Naive thymus-derived CD4-positive, alpha-beta T cell (primary cell): ENCODE measurements around the gene SLITRK6. TPM values are rescaled to one million over a fixed set of nuclear protein-coding genes. Genes with fewer than 3 reads are reported as not detected.

Experiments
- ATAC-seq: fragments of 150-1000 bp; cut with Tn5 transposase; 2 replicates; pipeline ENCODE4 v1.10.0; 2021; ENCODE audit warnings: mild to moderate bottlenecking, moderate library complexity
- CTCF ChIA-PET: fragments of 350-600 bp; sonication (Branson Sonifier 250); formaldehyde crosslinking; loops from one replicate; lab custom pipeline; 2021; ENCODE audit warnings: antibody characterized with exemption; lab: Charles Lee
- POLR2A ChIA-PET: fragments of 350-600 bp; sonication (Branson Sonifier 250); formaldehyde crosslinking; loops from one replicate; lab custom pipeline; 2021; ENCODE audit warnings: antibody characterized with exemption, inconsistent platforms; lab: Charles Lee
- DNase-seq, 9 donors: peaks; one replicate each; pipeline versions ENCODE4 v3.0.0 to v3.0.0-alpha.2; 2020 to 2022; ENCODE audit warnings: mixed read lengths in 1 of 9
- H3K27ac ChIP-seq: one replicate; pipeline ENCODE4 v1.7.0; 2013; ENCODE audit warnings: mild to moderate bottlenecking, low read depth, low read length, moderate library complexity
- H3K27me3 ChIP-seq, 2 donors: one replicate each; pipeline ENCODE4 v1.7.0; 2013; ENCODE audit warnings: low read length in 2 of 2, mild to moderate bottlenecking in 2 of 2, moderate library complexity in 2 of 2; ENCODE audit not compliant: control insufficient read depth in 2 of 2, insufficient read depth in 2 of 2
- H3K36me3 ChIP-seq, 3 experiments: 1 replicate in 2 of 3; 2 replicates in 1 of 3; pipeline ENCODE4 v1.7.0; 2013; ENCODE audit warnings: low read length in 3 of 3, mild to moderate bottlenecking in 3 of 3, moderate library complexity in 1 of 3; ENCODE audit not compliant: insufficient read depth in 3 of 3, control insufficient read depth in 2 of 3
- H3K4me1 ChIP-seq, 2 donors: one replicate each; pipeline ENCODE4 v1.7.0; 2013; ENCODE audit warnings: low read length in 2 of 2, mild to moderate bottlenecking in 2 of 2, moderate library complexity in 1 of 2; ENCODE audit not compliant: control insufficient read depth in 2 of 2, insufficient read depth in 2 of 2
- H3K4me3 ChIP-seq: 2 replicates; pipeline ENCODE4 v1.7.0; 2013; ENCODE audit warnings: mild to moderate bottlenecking, low read length
- H3K9me3 ChIP-seq, 3 experiments: 1 replicate in 2 of 3; 2 replicates in 1 of 3; pipeline ENCODE4 v1.7.0; 2013; ENCODE audit warnings: low read length in 3 of 3; ENCODE audit not compliant: control insufficient read depth in 2 of 3
- H3K27ac Mint-ChIP-seq, 9 donors: one replicate each; pipeline ENCODE4 v1.8.0; 2020 to 2022; ENCODE audit warnings: mixed read lengths in 9 of 9, mild to moderate bottlenecking in 8 of 9, moderate library complexity in 5 of 9, inconsistent platforms in 2 of 9
- H3K27me3 Mint-ChIP-seq, 5 donors: one replicate each; pipeline ENCODE4 v1.8.0; 2021 to 2022; ENCODE audit warnings: mixed read lengths in 5 of 5, mild to moderate bottlenecking in 1 of 5
- H3K36me3 Mint-ChIP-seq, 5 donors: one replicate each; pipeline ENCODE4 v1.8.0; 2020 to 2022; ENCODE audit warnings: mixed read lengths in 5 of 5, mild to moderate bottlenecking in 3 of 5, inconsistent platforms in 1 of 5
- H3K4me1 Mint-ChIP-seq, 7 donors: one replicate each; pipeline ENCODE4 v1.8.0; 2020 to 2022; ENCODE audit warnings: mixed read lengths in 7 of 7, mild to moderate bottlenecking in 3 of 7, inconsistent platforms in 1 of 7
- H3K4me3 Mint-ChIP-seq, 10 donors: one replicate each; pipeline ENCODE4 v1.8.0; 2020 to 2022; ENCODE audit warnings: mild to moderate bottlenecking in 10 of 10, mixed read lengths in 10 of 10, moderate library complexity in 6 of 10, inconsistent platforms in 2 of 10
- H3K9me3 Mint-ChIP-seq, 11 donors: one replicate each; pipeline ENCODE4 v1.8.0; 2020 to 2022; ENCODE audit warnings: mixed read lengths in 11 of 11, mild to moderate bottlenecking in 4 of 11, inconsistent platforms in 1 of 11, moderate library complexity in 1 of 11
- intact Hi-C, 2 donors: fragments of 100-400 bp; cut with micrococcal nuclease; formaldehyde crosslinking; loops; one replicate each; pipeline ENCODE4 v1.15.1; 2023
- polyA plus RNA-seq, 2 donors: library from polyadenylated mRNA; unstranded; fragments of 300-500 nt; fragmentation: Illumina TruSeq; gene quantifications; one replicate each; pipeline ENCODE4 v1.2.3, GENCODE V29; 2021
- total RNA-seq, 6 experiments: library from RNA in 5 of 6; stranded (reverse) in 5 of 6; gene quantifications; 1 replicate in 5 of 6; 2 replicates in 1 of 6; pipeline ENCODE4 v1.2.3 and lab custom pipeline; 2021 to 2026

SLITRK6 gene
- not detected for total RNA-seq
- polyA plus RNA-seq: not detected
- total RNA-seq (lab: John Stamatoyannopoulos, UW): not detected

DNA sequence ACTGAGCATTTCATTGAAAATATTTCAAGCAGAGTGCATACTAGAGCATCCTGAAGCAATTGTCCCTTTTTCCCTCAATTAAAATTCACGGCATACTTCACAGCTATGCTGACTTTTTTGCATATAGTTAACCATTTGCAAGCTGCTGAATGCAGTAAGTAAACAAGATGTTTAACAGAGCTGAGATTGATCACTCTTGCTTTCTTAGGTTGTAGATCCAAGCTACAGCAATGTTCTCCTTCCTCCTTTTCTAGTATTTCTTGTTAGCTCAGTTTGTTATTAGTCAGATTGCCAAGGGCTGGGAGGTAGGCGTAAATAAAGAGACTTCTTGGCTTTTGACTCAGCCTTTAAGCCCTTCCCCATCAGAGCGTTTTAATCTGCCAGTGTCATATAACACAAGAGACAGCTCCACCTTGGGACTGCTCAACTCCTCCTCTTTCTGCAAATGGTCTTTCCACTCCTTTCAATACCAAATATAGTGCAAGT is at the start of gene SLITRK6:
Gene SLITRK6 (minus strand): TSS at position 323 of the 486 bp plus-strand sequence. CDS start 2,911 bp downstream, outside the sequence.
- H3K4me3 Mint-ChIP-seq: no peak within 1 kb of the TSS
- Histone ChIP-seq H3K4me1 (no peaks in the 10 kb centered on the region), H3K27ac (no peak within 1 kb of the TSS), H3K9me3 (no peaks in the 10 kb centered on the region), H3K36me3 (no peaks in the 10 kb centered on the region), H3K27me3 (no peaks in the 10 kb centered on the region), H3K4me3 (no peak within 1 kb of the TSS)
- intact Hi-C loops: no loop called here
- POLR2A ChIA-PET: no interaction called here
- CTCF ChIA-PET: no interaction called here
- H3K27ac Mint-ChIP-seq: no peak within 1 kb of the TSS
- H3K36me3 Mint-ChIP-seq: no peaks in the 10 kb centered on the region
- H3K4me1 Mint-ChIP-seq: no peaks in the 10 kb centered on the region
- peaks cover 0 to 4% (median 0%) of the 10 kb centered on the region in 11 donors for H3K9me3 Mint-ChIP-seq
- DNase-seq (no peak), ATAC-seq (no peak)
- no peaks in the 10 kb centered on the region for H3K27me3 Mint-ChIP-seq

DNA sequence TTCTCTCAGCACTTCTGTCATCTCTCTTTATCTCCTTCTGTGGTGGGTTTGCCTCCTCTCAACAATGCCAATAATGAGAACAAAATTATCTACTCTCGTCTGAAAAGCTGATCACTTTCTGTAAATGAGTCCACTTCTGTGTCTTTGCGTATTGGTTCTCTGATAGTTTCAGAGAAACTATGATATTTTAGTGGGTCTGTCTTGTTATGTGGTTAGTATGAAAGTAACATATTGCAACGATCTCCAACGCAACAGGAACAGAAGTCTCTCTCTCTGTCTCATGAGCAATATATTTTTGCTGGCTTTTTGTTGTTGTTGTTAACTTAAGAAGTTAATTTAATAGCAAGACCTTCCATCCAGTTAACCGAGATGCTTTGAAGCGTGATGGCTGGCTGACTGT is 47.8 kb upstream of the SLITRK6 start:
- H3K27me3 Mint-ChIP-seq: no peaks in the 10 kb centered on the region
- H3K4me1 Mint-ChIP-seq: no peaks in the 10 kb centered on the region
- H3K36me3 Mint-ChIP-seq: no peaks in the 10 kb centered on the region
- H3K4me1 ChIP-seq: no peaks in the 10 kb centered on the region
- peaks cover 4 to 24% (median 11%) of the 10 kb centered on the region in 11 donors for H3K9me3 Mint-ChIP-seq
- H3K4me3 ChIP-seq: no peak overlapping the region
- DNase-seq: no peak
- no peaks in the 10 kb centered on the region for H3K27me3 ChIP-seq
- intact Hi-C loops: no loop called here
- no peak overlapping the region for H3K27ac ChIP-seq
- ChIA-PET POLR2A (no interaction called here), CTCF (no interaction called here)
- no peak overlapping the region for H3K27ac Mint-ChIP-seq
- peaks cover 0 to 4% (median 0%) of the 10 kb centered on the region in 3 experiments for H3K9me3 ChIP-seq
- no peak overlapping the region for H3K4me3 Mint-ChIP-seq
- ATAC-seq: no peak
- H3K36me3 ChIP-seq: no peaks in the 10 kb centered on the region

DNA sequence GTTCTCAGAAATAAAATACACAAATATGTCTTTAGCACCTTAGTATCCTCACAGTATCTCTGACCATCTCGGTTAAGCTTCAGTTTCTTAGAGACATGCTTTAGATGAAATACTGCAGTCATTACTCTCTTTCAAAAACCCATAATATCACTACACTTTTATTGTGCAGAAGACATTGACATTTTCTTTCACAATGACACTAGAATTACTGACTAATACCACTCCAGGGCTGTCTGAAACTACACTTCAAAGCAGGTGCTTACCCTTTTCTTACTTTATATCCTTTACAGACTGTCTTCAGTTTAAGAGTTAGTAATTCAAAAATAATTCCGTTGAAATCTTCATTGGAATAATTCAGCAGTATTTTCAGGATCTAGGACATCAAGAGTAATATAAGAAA is 42.2 kb upstream of the SLITRK6 start:
- H3K4me1 ChIP-seq: no peaks in the 10 kb centered on the region
- no peak overlapping the region for H3K4me3 ChIP-seq
- peaks cover 0 to 3% (median 0%) of the 10 kb centered on the region in 11 donors for H3K9me3 Mint-ChIP-seq
- H3K27me3 ChIP-seq: no peaks in the 10 kb centered on the region
- no peaks in the 10 kb centered on the region for H3K36me3 Mint-ChIP-seq
- no peaks in the 10 kb centered on the region for H3K9me3 ChIP-seq
- POLR2A ChIA-PET: no interaction called here
- intact Hi-C loops: no loop called here
- H3K4me1 Mint-ChIP-seq: no peaks in the 10 kb centered on the region
- CTCF ChIA-PET: no interaction called here
- no peak overlapping the region for H3K27ac Mint-ChIP-seq
- ATAC-seq: no peak
- H3K36me3 ChIP-seq: no peaks in the 10 kb centered on the region
- H3K27ac ChIP-seq: no peak overlapping the region
- no peak overlapping the region for H3K4me3 Mint-ChIP-seq
- no peaks in the 10 kb centered on the region for H3K27me3 Mint-ChIP-seq
- DNase-seq: no peak

DNA sequence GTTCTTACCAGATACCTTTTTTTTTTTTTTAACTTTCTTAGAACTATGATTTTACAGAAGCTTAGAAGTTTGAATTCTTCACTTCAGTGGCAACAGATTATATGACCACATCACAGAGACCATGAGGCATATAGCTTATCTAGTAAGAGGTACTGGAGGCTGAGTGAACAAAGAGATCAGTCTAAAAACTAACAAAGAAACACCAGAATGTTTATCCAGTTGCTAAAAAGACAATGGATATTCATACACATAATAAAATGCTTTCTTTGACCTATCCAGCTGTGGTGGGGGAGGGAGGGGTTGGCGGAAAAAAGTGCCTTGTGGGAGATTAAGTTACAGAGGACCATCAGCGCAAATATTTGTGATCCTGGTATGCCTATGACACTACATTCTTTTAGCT is 34.7 kb upstream of the SLITRK6 start:
- ChIA-PET CTCF (no interaction called here), POLR2A (no interaction called here)
- Mint-ChIP-seq H3K4me3 (no peak overlapping the region), H3K36me3 (no peaks in the 10 kb centered on the region), H3K4me1 (no peaks in the 10 kb centered on the region), H3K27me3 (no peaks in the 10 kb centered on the region), H3K9me3 (no peaks in the 10 kb centered on the region), H3K27ac (no peak overlapping the region)
- no peaks in the 10 kb centered on the region for H3K9me3 ChIP-seq
- H3K27me3 ChIP-seq: no peaks in the 10 kb centered on the region
- DNase-seq (no peak), ATAC-seq (no peak)
- H3K36me3 ChIP-seq: no peaks in the 10 kb centered on the region
- intact Hi-C loops: no loop called here
- H3K27ac ChIP-seq: no peak overlapping the region
- H3K4me1 ChIP-seq: no peaks in the 10 kb centered on the region
- H3K4me3 ChIP-seq: no peak overlapping the region

- no peaks in the 10 kb centered on the region for H3K9me3 ChIP-seq
- no peak for ATAC-seq
- Mint-ChIP-seq H3K27ac (no peak overlapping the region), H3K27me3 (no peaks in the 10 kb centered on the region), H3K4me1 (no peaks in the 10 kb centered on the region), H3K4me3 (no peak overlapping the region), H3K9me3 (no peaks in the 10 kb centered on the region), H3K36me3 (no peaks in the 10 kb centered on the region)
- no peaks in the 10 kb centered on the region for H3K4me1 ChIP-seq
- no peak overlapping the region for H3K27ac ChIP-seq
- ChIA-PET CTCF (interaction anchor here (0.7 kb wide), 1 partner anchor 10 kb away, joined by 3 read pairs; no protein-coding TSS in a partner anchor), POLR2A (no interaction called here)
- DNase-seq: no peak
- no peak overlapping the region for H3K4me3 ChIP-seq
- H3K36me3 ChIP-seq: no peaks in the 10 kb centered on the region
- intact Hi-C loops: loop anchor here in 1 of 2 donors (1.0 to 5.0 kb wide), 2 partner anchors 911 to 932 kb away; no protein-coding TSS in a partner anchor
- H3K27me3 ChIP-seq: no peaks in the 10 kb centered on the region
These were observed 29.0 kb upstream of the SLITRK6 start for GRCh38 chr13:85828094-85828684.

GRCh38 chr13:85825454-85825853 is 26.2 kb upstream of the SLITRK6 start:
- Mint-ChIP-seq H3K4me3 (no peak overlapping the region), H3K36me3 (no peaks in the 10 kb centered on the region), H3K27ac (no peak overlapping the region), H3K9me3 (peaks cover 0 to 10% (median 0%) of the 10 kb centered on the region in 11 donors), H3K4me1 (no peaks in the 10 kb centered on the region), H3K27me3 (no peaks in the 10 kb centered on the region)
- intact Hi-C loops: loop anchor here in 1 of 2 donors (5.0 kb wide), 1 partner anchor 908 kb away; no protein-coding TSS in a partner anchor
- H3K27ac ChIP-seq: no peak overlapping the region
- H3K27me3 ChIP-seq: no peaks in the 10 kb centered on the region
- CTCF ChIA-PET: no interaction called here
- POLR2A ChIA-PET: no interaction called here
- DNase-seq (no peak), ATAC-seq (no peak)
- H3K4me3 ChIP-seq: no peak overlapping the region
- no peaks in the 10 kb centered on the region for H3K4me1 ChIP-seq
- H3K36me3 ChIP-seq: no peaks in the 10 kb centered on the region
- H3K9me3 ChIP-seq: no peaks in the 10 kb centered on the region

- Mint-ChIP-seq H3K27ac (no peak overlapping the region), H3K4me1 (no peaks in the 10 kb centered on the region), H3K4me3 (no peak overlapping the region), H3K9me3 (peaks cover 0 to 10% (median 0%) of the 10 kb centered on the region in 11 donors), H3K27me3 (no peaks in the 10 kb centered on the region), H3K36me3 (no peaks in the 10 kb centered on the region)
- no peaks in the 10 kb centered on the region for H3K4me1 ChIP-seq
- intact Hi-C loops: no loop called here
- no peak overlapping the region for H3K27ac ChIP-seq
- ATAC-seq (no peak), DNase-seq (no peak)
- ChIA-PET CTCF (no interaction called here), POLR2A (no interaction called here)
- H3K27me3 ChIP-seq: no peaks in the 10 kb centered on the region
- no peak overlapping the region for H3K4me3 ChIP-seq
- H3K36me3 ChIP-seq: no peaks in the 10 kb centered on the region
- no peaks in the 10 kb centered on the region for H3K9me3 ChIP-seq
These were observed 24.6 kb upstream of the SLITRK6 start for GRCh38 chr13:85823832-85824231.
